OCI-M2 (cell line): ENCODE data around the gene COL26A1.
"Not testable (repeated sequence)": the region's sequence is repeated elsewhere in the genome, so short reads cannot be mapped to it uniquely, and the experiment has no call there.

Experiments
- DNase-seq: peaks from one replicate; lab custom pipeline; 2025; ENCODE audit not compliant: unreplicated experiment; lab: John Stamatoyannopoulos, UW

COL26A1 gene

DNA sequence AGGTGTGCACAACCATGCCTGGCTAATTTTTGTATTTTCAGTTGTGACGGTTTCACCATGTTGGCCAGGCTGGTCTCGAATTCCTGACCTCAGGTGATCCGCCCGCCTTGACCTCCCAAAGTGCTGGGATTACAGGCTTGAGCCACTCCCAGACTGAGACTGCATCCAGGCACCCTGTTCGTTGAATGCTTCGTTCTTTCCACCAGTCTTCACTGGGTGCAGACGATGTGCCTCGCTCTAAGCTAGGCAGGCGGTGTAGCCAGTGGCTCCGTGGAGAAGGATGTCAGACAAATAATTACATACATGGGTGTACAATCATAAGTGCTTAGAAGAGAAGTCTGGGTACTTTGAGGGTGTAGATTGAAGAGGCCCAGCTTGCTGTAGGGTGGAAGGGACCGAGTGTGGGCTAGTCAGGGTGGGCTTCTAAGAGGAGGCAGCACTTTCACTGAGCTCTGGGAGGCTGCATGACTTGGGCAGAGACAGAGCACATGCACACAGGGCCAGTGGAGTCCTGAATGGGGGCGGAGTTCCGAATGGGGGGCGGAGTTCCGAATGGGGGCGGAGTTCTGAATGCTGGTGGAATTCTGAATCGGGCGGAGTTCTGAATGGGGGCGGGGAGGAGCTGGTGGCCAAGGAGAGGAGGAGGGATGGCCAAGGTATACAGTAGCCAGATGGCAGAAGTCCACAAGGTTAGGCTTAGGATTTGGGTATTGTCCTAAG is 74.3 kb downstream of the COL26A1 start:
- no peak for DNase-seq

- DNase-seq: no peak
Observed at GRCh38 chr7:101441890-101442289, 79.2 kb downstream of the COL26A1 start.

GRCh38 chr7:101442426-101443070 is 79.9 kb downstream of the COL26A1 start:
- DNase-seq: no peak

DNA sequence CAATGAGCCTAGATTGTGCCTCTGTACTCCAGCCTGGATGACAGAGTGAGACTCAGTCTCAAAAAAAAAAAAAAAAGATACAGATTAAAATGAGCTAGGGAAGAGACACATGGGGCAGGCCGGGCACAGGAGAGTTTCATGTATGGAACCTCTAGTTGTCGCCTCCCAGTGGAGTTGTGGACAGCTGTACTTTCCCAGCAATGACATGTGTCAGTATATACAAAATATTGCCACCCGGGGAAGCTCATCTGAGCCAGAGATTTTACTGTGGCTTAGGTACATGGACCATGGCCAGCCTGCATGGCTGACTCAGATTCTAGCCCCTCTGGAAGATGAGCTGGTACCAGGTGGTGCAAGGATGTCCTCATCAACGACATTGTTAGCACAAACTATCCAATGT is 87.4 kb downstream of the COL26A1 start:
- DNase-seq: no peak

DNA sequence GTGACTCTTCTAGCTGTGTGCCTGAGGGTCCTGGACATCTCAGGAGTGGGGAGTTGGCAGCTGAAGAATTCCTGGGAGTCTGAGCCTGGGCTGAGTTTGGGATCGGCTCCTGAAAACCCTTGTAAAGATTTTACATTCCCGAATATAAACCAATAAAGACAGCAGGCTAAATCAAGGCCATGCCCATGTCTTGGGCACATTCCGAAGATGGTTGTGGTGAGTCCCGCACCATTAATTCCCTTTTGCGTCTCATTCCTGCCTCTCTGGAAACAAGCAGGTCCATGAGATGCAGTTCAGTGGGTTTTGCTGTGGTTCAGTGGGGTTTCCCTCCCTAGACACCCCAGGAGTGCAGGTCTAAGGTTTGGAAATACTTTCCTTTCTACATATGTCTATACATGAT is 90.9 kb downstream of the COL26A1 start:
- DNase-seq: no peak

DNA sequence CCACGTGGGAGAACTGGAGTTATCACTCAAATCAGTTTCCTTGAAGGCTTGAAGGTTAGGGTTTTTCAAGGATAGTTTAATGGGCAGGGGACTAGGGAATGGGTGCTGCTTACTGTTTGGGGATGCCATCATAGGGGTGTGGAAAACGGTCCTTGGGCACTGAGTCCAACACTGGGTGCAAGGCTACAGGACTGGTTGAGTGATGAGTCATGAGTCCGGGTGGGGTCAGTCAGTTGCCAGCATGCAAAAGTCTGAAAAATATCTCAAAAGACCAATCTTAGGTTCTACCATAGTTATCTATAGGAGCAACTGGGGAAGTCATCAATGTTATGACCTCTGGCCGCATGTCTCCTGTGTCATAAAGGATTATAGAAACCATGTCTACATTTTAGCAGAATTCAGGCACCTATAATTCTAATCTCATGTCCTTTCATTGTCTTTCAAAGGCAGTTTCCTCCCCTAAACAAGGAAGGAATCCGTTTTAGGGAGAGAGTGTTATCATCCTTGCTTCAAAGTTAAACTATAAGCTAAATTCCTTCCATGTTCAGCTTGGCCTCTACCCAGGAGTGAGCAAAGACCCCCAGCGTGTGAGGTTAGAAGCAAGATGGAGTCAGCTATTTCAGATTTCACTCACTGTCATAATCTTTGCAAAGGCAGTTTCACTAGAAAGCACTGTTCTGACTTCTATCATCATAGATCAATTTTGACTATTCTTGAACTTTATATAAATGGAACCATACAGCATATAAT is 94.5 kb downstream of the COL26A1 start:
- no peak for DNase-seq

- no peak for DNase-seq
Observed at GRCh38 chr7:101465131-101465530, 102.5 kb downstream of the COL26A1 start.

GRCh38 chr7:101465576-101466196 is 103.0 kb downstream of the COL26A1 start:
- DNase-seq: no peak

- DNase-seq: no peak
Observed at GRCh38 chr7:101466871-101467270, 104.2 kb downstream of the COL26A1 start.

DNA sequence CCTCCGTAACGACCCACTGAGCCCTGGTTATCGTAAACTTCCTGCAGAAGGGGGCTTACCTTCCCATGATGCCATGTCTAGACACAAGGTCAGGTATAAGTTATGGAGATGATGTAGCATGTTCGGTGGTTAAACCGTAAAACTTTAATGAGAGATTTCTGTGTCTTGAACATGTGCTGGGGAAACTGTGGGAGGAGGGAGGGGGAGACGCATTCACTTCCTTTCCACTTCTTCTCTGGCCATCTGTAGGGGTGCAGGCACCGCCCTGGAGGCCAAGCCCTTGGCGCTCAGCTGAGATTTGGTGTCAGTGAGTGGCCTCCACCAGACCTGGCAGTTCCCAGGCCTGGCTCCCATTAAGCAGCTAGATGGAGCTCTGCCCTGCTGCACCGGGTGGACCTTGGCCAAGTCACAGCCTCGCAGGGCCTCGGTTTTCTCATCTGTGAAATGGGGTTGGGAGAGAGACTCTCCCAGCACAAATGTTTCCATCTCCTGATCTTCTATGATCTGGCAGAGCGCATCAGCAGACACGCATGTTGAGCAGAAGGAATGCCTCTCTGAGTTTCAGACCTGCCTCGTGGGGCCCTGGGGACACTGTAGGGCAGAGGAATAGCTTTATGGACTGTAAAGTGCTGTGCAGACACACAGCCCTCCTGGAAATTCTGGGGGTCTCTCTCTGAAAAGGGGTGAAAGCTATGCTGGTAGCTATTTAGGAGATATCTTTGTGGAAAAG is 106.0 kb downstream of the COL26A1 start:
- DNase-seq: no peak

GRCh38 chr7:101470668-101471487 is 108.2 kb downstream of the COL26A1 start:
- DNase-seq: no peak

DNA sequence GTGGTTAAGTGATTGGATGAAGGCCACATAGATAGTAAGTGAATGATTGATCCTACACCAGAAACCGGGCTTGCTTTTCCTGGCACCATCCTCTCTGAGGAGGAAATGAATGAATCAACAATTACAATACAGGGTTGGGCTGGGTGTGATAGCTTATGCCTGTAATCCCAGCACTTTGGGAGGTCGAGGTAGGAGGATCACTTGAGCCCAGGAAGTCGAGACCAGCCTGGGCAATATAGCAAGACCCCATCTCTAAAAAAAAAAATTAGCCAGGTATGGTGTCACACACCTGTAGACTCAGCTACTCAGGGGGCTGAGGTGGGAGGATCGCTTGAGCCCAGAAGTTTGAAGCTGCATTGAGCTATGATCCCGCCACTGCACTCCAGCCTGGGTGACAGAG is 111.5 kb downstream of the COL26A1 start:
- no peak for DNase-seq

DNA sequence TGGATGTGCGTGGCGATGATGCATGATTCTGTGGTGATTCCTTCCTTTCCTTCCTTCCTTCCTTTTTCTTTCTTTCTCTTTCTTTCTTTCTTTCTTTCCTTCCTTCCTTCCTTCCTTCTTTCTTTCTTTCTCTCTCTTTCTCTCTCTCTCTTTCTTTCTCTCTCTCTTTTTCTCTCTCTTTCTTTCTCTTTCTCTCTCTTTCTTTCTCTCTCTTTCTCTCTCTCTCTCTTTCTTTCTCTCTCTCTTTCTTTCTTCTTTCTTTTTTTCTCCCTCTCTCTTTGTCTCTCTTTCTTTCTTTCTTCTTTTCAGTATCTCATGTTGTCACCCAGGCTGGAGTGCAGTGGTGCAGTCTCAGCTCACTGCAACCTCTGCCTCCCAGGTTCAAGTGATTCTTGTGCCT is 113.0 kb downstream of the COL26A1 start:
- DNase-seq: not testable (repeated sequence)

DNA sequence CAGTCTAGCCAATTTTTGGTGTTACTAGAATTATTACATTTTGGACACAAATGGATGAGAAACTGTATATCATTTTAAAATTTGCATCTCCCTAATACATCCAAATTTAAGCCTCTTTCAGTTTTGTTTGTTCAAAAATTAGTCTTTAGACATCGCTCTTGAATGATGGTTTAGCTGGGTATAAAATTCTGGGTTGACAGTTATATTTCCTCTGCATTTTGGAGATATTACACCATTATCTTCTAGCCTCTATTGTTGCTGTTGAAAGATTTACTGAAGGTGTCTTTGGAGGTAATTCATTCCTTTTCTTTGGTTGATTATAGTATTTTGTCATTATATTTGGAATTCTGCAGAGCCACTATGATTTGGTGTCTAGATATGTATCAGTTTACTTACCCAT is 116.5 kb downstream of the COL26A1 start:
- DNase-seq: no peak

DNA sequence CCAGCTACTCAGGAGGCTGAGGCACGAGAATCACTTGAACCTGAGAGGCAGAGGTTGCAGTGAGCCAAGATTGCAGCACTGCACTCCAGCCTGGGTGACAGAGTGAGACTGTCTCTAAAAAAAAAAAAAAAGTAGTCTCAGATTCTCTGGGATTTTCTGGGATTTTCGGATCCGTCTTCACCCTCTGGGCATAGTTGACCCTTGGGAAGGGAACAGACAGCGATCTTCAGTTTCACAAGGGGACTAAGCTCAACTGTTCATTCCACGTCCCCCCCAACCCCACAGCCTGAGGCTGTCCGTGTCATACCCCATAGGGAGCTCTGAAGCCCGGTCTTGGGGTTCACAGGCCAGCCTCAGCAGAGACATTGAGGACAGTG is 123.4 kb downstream of the COL26A1 start:
- DNase-seq: not testable (repeated sequence)

DNA sequence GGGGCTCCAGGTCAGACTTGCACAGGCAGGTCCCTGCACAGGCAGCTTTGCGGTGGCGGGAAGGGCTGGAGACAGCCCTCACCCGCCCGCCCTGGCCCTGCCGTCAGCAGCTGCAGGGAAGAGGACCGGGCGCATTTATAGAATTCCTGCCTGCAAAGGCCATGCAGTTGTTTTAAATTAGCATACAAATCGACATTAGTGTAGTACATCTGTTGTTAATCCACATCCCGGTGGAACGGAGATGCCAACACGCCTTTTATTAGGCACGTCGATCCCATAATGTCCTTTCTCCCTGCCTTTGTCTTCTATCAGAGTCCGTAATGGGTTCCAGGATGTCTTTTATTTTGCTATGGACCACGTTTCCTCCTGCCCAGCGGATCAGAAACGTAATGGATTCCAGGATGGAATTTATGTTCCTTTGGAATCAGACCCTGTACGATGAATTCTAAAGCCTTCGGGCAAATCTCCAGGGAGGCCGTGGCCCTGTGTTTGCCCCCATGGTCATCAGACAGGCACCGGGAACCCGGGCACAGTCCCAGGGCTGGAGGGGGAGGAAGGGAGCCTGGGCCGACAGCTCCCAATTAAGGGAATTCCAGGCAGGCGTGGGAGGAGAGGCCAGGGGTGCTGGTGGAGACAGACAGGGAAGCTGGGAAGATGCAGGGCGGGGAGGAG is 123.9 kb downstream of the COL26A1 start:
- DNase-seq: no peak

DNA sequence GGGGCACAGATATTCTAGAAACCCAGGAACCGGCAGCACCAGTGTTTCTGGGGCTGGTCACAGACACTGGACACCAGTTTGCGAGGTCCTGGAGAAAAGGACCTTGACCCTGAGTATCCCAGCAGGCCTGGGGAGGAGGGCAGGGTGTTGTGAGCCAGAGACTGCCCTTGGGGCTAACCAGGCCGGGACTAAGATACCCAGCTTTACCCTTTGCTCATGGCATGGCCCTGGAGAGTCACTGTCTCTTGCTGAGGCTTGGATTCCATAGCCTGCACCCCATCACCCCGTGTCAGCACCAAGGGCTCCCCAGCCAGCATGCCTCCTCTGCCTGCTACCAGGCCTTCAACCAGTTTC is 124.4 kb downstream of the COL26A1 start:
- no peak for DNase-seq

- DNase-seq: no peak
Observed at GRCh38 chr7:101487753-101488152, 125.1 kb downstream of the COL26A1 start.

GRCh38 chr7:101488826-101489572 is 126.3 kb downstream of the COL26A1 start:
- no peak for DNase-seq
